Breast epithelium (tissue), 4 donors: Measurements from ENCODE around the gene SLC37A2. TPM values are rescaled to one million over a fixed set of nuclear protein-coding genes. Genes with fewer than 3 reads are reported as not detected.

Experiments
- DNase-seq, 2 donors: peaks; one replicate each; pipeline ENCODE4 v3.0.0-alpha.2; 2019; ENCODE audit warnings: low spot score in 2 of 2
- H3K27ac ChIP-seq, 2 donors: fragments of 200-600 bp; sonication (generic) in 1 of 2; one replicate each; pipeline ENCODE4 v1.5.1; 2016 to 2019; ENCODE audit warnings: mild to moderate bottlenecking in 1 of 2
- H3K27me3 ChIP-seq, 2 donors: fragments of 200-600 bp; sonication (generic) in 1 of 2; one replicate each; pipeline versions ENCODE4 v1.5.1 to v1.6.0; 2017 to 2019; ENCODE audit warnings: control low read depth in 1 of 2, mild to moderate bottlenecking in 1 of 2
- H3K36me3 ChIP-seq: fragments of 200-600 bp; one replicate; pipeline ENCODE4 v1.5.1; 2019
- H3K4me1 ChIP-seq, 2 donors: fragments of 200-600 bp; sonication (generic); one replicate each; pipeline ENCODE4 v1.5.1; 2016 to 2019; ENCODE audit warnings: control low read depth in 1 of 2
- H3K4me3 ChIP-seq, 3 donors: fragments of 200-600 bp; sonication (generic); 1 replicate in 2 of 3; 2 replicates in 1 of 3; pipeline ENCODE4 v1.5.1; 2016 to 2019; ENCODE audit warnings: mild to moderate bottlenecking in 3 of 3, moderate library complexity in 2 of 3
- H3K9me3 ChIP-seq, 2 donors: fragments of 200-600 bp; sonication (generic) in 1 of 2; one replicate each; pipeline ENCODE4 v1.5.1; 2016 to 2019; ENCODE audit warnings: control low read depth in 1 of 2
- POLR2A ChIP-seq: fragments of 450-650 bp; IDR thresholded peaks from one replicate; pipeline ENCODE4 v1.6.1; 2016; ENCODE audit warnings: antibody characterized with exemption, mild to moderate bottlenecking, moderate library complexity
- POLR2AphosphoS5 ChIP-seq, 3 donors: sonication (generic); formaldehyde crosslinking; IDR thresholded peaks; one replicate each; pipeline ENCODE4 v1.6.1; 2017; ENCODE audit warnings: antibody characterized with exemption in 3 of 3
- intact Hi-C: fragments of 100-400 bp; cut with DNase I; formaldehyde crosslinking; loops from one replicate; pipeline ENCODE4 v1.15.1; 2023; ENCODE audit warnings: low total_unique reads
- total RNA-seq, 3 donors: library from RNA; depleted of rRNA; stranded (reverse); fragments of >200 nt; gene quantifications; one replicate each; pipeline ENCODE4 v1.1.0, GENCODE V29; 2016
- TF ChIP-seq, protein P1 (sequence below), 3 donors: fragments of 450-650 bp; IDR thresholded peaks; one replicate each; pipeline ENCODE4 v1.5.1; 2016 to 2017; ENCODE audit warnings: antibody characterized with exemption in 3 of 3, mild to moderate bottlenecking in 3 of 3, moderate library complexity in 3 of 3

Gene SLC37A2
- total RNA-seq, 3 donors from 2014 or later: 3.9 to 38.9 (median 13.6) TPM

DNA sequence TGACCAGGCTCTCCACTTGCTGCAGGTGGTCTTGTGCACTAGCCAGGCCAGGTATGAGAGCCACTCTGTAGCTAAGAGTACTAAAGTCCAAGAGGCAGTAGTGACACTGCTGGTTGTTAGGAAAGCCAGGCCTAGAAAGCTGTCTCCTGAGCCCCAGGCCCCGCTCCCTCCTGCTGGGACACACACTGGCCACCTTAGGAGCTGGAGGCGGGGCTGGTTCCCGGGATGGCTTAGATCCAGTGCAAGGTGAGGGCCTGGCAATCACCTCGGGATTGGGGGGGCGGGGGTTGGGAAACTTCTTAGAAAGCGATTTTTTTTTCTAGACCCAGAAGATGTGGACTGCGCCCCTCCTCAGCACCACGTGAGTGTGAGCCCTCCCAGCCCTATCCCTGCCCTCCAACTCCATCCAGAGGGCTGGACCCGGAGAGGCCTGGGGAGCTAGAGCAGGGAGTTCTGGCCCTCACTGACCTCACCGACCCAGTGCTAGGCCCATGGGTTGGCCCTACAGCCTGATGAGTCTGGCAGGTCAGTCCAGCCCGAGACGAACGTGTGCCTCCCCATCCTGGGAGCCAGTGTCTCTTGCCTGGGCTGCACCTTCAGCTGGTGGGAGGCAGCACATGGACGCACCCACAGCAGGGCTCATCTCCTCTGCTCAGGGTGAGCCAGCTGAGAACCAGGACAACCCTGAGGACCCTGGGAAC is 18.1 kb downstream of the SLC37A2 start:
- Histone ChIP-seq H3K9me3 (no peaks in the 10 kb centered on the region), H3K4me1 (no peaks in the 10 kb centered on the region), H3K36me3 (no peaks in the 10 kb centered on the region), H3K27ac (no peak overlapping the region), H3K4me3 (no peak overlapping the region), H3K27me3 (peaks cover 0 to 3% of the 10 kb centered on the region in 2 donors)
- intact Hi-C loops: no loop called here
- no peak for TF ChIP-seq POLR2A
- DNase-seq: no peak

DNA sequence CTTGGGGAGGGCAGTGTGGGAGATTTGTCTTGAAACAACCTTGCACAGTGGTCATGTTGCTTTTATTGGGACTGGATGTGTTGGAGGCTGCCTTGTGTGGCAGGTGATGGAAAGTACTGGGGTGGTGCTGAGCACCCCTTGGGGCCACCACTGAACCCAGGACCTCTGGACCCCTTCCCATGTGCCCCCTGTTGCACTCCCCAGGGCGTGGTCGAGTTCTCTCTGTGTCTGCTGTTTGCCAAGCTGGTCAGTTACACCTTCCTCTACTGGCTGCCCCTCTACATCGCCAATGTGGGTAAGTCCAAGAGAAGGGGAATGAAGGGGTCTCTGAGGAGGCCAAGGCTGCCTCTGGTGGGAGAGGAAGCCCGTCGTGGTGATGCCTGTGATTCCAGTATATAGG is 18.9 kb downstream of the SLC37A2 start:
- Histone ChIP-seq H3K36me3 (no peaks in the 10 kb centered on the region), H3K27me3 (peaks cover 0 to 3% of the 10 kb centered on the region in 2 donors), H3K27ac (no peak overlapping the region), H3K9me3 (no peaks in the 10 kb centered on the region), H3K4me3 (no peak overlapping the region), H3K4me1 (no peaks in the 10 kb centered on the region)
- TF ChIP-seq, protein P1, sequence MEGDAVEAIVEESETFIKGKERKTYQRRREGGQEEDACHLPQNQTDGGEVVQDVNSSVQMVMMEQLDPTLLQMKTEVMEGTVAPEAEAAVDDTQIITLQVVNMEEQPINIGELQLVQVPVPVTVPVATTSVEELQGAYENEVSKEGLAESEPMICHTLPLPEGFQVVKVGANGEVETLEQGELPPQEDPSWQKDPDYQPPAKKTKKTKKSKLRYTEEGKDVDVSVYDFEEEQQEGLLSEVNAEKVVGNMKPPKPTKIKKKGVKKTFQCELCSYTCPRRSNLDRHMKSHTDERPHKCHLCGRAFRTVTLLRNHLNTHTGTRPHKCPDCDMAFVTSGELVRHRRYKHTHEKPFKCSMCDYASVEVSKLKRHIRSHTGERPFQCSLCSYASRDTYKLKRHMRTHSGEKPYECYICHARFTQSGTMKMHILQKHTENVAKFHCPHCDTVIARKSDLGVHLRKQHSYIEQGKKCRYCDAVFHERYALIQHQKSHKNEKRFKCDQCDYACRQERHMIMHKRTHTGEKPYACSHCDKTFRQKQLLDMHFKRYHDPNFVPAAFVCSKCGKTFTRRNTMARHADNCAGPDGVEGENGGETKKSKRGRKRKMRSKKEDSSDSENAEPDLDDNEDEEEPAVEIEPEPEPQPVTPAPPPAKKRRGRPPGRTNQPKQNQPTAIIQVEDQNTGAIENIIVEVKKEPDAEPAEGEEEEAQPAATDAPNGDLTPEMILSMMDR (IDR thresholded peaks at IDR 0.05): no peak
- TF ChIP-seq POLR2A (no peak), POLR2AphosphoS5 (IDR thresholded peaks at IDR 0.05) (no peak)
- no peak for DNase-seq
- intact Hi-C loops: no loop called here

DNA sequence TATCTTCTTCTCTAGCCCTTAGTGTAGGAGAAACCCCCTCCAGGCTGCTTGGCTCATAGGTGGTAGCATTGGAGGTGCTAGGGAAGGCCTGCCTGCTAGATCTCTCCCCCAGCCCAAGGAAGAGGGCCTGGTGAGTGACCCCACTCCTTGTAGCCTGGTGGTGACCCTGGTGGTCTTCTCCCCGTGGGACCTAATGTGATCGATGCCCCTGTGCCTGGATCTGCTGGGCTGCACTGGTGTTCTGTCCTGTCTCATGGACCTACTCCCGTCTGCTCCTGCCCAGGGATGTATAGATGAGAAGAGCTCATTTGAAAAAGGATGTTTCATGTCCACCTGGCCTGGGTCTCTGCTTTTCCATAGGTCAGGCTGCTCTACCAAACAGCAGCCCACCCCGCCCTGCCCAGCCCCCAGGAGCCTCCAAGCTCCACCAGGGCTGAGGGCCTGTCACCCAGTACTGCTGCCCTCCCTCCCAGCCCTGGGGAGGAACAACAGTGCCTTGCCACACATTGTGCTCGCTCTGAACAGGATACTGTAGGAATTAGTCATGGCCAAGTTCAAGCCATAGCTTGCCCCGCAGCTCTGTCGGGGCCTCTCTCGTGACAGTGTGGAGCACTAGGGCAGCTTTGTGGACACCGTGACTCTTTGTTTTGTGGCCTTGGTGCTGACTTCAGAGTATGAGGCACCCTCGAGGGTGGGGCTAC is 19.7 kb downstream of the SLC37A2 start:
- Histone ChIP-seq H3K27ac (no peak overlapping the region), H3K9me3 (no peaks in the 10 kb centered on the region), H3K36me3 (no peaks in the 10 kb centered on the region), H3K4me1 (no peaks in the 10 kb centered on the region), H3K27me3 (peaks cover 0 to 3% of the 10 kb centered on the region in 2 donors), H3K4me3 (no peak overlapping the region)
- no peak for TF ChIP-seq POLR2AphosphoS5 (IDR thresholded peaks at IDR 0.05)
- TF ChIP-seq, protein P1 (IDR thresholded peaks at IDR 0.05): no peak
- no peak for TF ChIP-seq POLR2A
- no peak for DNase-seq
- intact Hi-C loops: no loop called here

DNA sequence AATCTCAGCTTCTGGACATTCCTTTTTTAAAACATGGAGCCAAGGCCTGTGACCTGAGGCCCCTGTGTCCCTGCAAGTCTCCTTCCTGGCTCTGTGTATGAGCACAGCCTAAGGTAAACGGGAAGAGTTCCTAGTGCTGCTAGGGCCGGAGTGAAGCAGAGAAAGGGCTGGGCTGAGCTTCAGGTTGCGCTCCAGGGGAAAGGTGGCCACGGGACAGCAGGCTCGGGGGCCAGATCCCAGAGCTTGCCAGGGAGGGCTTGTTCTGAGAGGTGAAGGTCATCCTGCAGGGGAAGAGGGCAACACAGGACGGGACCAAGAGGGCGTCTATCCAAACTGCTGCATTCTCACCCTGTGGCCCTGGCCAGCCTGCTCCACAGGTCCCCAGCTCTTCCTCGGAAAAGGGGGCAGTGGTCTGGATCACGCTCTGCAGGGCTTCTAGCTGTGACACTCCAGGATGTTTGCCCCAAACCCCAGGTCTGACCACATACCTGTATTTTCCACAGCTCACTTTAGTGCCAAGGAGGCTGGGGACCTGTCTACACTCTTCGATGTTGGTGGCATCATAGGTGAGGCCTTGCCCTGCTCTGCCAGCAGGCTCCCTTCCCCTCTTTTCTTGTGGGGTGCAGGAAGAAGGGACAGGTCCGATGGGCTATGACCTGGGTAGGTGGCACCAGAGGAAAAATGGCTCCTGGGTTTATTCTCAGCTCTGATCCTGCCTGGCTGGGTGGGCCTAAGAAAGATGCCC is 20.4 kb downstream of the SLC37A2 start:
- H3K9me3 ChIP-seq: no peaks in the 10 kb centered on the region
- H3K27ac ChIP-seq: no peak overlapping the region
- H3K4me1 ChIP-seq: no peaks in the 10 kb centered on the region
- H3K27me3 ChIP-seq: peaks cover 0 to 3% of the 10 kb centered on the region in 2 donors
- H3K4me3 ChIP-seq: no peak overlapping the region
- TF ChIP-seq, protein P1 (IDR thresholded peaks at IDR 0.05): no peak
- no peak for TF ChIP-seq POLR2AphosphoS5 (IDR thresholded peaks at IDR 0.05)
- no peak for TF ChIP-seq POLR2A
- no peak for DNase-seq
- intact Hi-C loops: no loop called here
- H3K36me3 ChIP-seq: no peaks in the 10 kb centered on the region

DNA sequence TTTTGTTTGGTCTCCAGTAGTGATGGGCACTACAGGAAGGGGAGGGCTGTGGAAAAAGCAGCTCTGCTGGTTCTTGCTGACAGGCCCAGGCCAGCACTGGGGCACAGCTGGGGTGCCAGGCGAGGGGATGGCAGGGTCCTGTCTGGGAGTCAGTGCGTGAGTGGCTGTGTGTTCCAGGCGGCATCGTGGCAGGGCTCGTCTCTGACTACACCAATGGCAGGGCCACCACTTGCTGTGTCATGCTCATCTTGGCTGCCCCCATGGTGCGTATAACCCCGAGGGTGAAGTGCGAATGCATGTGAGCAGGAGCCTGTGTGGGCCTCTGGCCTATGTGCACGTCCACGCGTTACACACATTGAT is 20.9 kb downstream of the SLC37A2 start:
- Histone ChIP-seq H3K27ac (no peak overlapping the region), H3K36me3 (no peaks in the 10 kb centered on the region), H3K4me1 (no peaks in the 10 kb centered on the region), H3K9me3 (no peaks in the 10 kb centered on the region), H3K4me3 (no peak overlapping the region), H3K27me3 (peaks cover 0 to 3% of the 10 kb centered on the region in 2 donors)
- intact Hi-C loops: no loop called here
- DNase-seq: no peak
- TF ChIP-seq POLR2A: no peak
- TF ChIP-seq, protein P1 (IDR thresholded peaks at IDR 0.05): no peak
- TF ChIP-seq POLR2AphosphoS5 (IDR thresholded peaks at IDR 0.05): no peak
